Measurements from ENCODE around the gene SPTBN5.

- TF ChIP-seq CTCF (IDR thresholded peaks at IDR 0.05): no peak
- no peak for TF ChIP-seq POLR2A (IDR thresholded peaks at IDR 0.05)
These were observed 10.4 kb downstream of the SPTBN5 start for GRCh38 chr15:41883484-41883825.
